Hindlimb muscle (tissue), 1 donor: Measurements from ENCODE around the gene AXL. TPM values are rescaled to one million over a fixed set of nuclear protein-coding genes. Genes with fewer than 3 reads are reported as not detected.
"Not testable (repeated sequence)": the region's sequence is repeated elsewhere in the genome, so short reads cannot be mapped to it uniquely, and the experiment has no call there.

Source experiments
- DNase-seq: peaks from one replicate; pipeline ENCODE4 v3.0.0-alpha.2; 2013
- polyA plus RNA-seq: library from polyadenylated mRNA; unstranded; fragments of 120-200 nt; gene quantifications from one replicate; pipeline ENCODE4 v1.2.1, GENCODE V29; 2013; ENCODE audit not compliant: insufficient read length

The AXL gene
- polyA plus RNA-seq, 1 donor: 27.2 TPM

DNA sequence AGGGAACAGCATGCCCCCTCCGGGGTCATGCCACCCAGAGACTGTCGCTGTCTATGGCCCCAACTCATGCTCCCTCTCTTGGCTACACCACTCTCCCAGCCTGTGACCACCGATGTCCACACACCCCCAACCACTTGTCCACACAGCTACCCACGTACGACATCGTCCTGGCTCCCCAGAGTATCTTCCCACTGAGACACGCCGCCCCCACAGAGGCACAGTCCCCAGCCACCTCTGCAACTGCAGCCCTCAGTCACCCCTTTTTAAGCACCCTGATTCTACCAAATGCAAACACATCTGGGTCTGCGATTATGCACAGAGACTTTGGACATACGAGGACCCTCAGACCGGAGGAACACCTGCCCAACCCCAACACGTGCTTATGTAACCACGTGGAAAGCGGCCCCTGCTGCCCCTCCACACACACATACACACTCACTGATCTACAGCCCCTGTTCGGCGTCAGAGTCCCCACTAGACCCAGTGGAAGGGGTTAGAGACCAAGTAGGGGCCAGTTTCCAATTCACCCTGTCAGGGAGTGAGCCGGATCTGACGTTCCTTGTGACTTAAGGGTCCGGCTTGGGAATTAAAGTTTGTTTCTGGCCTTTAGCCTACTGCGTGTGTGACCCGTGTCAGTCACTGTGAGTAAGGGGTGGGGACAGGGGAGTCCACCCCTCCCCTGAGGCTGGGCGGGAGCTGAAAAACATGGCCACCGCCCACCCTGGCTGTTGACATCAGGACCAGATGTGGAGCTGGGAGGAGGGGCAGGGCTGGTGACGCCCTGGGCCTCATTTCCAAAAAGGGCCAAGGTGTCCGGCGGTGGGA, 11.9 kb upstream of the AXL start:
- DNase-seq: peak; percentile 78

DNA sequence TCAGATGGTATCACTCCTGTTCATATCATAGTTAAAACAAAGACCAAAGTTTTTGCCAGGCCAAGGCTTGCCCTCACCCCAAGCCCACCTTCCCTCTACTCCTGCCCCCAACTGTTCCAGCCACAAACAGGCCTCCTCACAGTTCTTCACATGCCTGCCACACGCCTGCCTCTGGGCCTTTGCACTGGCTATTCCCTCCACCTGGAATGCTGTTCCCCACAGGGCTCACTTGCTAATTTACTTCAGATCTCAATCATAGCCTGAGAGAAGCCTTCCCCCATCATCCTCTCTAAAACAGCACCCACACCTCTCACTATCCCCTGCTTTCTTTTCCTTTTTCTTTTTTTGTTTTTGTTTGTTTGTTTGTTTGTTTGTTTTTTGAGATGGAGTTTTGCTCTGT, 4.9 kb upstream of the AXL start:
- no peak for DNase-seq

DNA sequence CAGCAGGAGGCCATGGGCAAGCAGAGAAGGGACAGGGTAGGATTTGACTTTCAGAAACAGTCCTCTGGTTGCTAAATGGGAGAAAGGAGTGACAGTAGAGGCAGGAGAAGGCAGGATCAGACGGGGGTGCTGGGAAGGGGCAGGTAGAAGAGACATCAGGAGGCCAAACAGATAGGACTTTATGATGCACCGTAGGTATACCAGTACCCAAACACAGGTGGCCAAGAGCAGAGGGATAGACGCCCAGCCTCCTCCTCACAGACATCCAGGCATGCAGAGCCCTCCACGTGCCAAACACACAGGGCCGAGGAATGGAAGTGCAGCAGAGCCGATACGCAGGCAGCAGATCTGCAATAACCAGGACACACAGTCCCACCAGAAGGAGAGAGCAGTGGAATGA, 1.3 kb upstream of the AXL start:
- no peak for DNase-seq

DNA sequence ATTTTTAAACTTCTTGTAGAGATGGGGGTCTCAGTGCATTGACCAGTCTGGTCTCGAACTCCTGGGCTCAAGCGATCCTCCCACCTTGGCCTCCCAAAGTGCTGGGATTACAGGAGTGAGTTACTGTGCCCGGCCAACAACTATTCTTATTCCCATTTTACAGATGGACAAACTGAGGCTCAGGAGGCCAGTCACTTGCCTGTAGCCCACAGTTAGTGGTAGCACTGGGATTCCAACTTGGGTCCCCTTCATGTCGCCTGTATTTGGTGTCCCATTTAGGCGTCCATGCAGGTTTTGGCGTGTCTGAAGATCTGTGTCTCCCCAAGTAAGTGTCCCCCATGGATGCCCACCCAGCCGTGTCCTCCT, 791 bp upstream of the AXL start:
- DNase-seq: no peak

DNA sequence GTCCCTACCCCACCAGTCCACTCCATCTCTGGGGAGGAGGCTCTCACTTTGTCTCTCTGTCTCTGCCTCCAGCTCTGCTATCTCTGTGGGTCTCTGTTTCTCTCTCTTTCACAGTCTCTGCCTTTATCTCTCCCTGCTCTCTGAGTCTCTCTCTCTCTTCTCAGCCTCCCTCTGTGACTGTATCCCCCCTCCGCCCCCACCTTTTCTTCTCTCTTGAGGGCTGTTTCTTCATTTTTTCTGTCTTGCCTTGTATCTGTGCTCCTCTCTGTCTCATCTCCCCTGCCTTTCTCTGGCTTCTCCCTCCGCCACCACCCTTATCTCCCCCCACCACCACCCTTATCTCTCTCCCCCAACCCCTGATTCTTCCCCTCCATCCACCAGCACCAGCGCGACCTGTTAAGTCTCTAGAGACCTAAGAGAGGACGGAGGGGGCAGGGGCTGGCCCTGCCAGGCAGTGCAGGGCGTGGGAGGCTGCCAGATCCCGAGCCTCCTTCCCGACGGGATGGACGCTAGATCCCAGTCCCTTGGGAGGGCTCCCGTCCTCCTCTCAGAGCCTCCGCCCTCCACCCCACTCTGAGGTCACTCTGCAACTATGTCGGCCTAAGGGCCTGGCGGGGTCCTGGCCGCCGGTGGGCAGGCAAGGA, 1.0 kb downstream of the AXL start:
- DNase-seq: no peak

DNA sequence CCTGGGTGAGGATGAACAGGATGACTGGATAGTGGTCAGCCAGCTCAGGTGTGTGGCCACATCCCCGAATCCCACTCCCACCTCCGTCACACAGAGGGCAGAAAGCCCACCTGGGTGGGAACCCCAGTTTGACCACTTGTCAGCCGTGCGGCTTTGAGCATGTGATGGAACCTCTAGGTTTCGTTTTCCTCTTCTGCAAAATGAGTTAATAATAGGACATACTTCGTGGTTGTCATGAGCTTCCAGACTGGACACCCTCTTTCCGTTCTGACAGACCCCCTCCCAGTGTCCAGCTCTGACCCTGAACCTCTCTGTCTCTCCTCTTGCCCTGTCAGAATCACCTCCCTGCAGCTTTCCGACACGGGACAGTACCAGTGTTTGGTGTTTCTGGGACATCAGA, 1.8 kb downstream of the AXL start:
- DNase-seq: no peak

DNA sequence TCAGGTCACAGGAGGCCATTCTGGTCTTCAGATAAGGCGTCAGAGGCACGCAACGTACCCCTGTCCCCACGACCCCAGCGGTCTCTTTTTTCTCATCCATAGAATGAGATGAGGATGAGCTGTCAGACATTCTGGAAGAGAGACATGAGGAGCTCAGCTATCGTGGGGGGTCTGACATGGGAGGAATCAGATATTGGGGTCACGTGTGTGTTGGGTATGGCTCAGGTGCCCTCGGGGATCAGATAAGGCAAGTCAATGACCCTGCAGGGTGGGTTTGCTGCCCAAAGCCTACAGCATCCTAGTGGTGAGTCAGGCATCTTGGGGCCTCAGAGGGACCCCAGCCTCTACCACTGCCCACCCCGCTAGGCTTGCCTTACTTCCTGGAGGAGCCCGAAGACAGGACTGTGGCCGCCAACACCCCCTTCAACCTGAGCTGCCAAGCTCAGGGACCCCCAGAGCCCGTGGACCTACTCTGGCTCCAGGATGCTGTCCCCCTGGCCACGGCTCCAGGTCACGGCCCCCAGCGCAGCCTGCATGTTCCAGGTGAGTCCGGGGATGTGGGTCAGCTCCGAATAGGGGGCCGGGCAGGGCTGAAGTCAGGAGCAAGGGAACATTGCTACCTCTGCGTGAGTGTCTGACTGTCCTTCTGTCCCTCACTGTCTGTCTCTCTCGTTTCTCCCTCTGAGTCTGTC, 2.6 kb downstream of the AXL start:
- no peak for DNase-seq

DNA sequence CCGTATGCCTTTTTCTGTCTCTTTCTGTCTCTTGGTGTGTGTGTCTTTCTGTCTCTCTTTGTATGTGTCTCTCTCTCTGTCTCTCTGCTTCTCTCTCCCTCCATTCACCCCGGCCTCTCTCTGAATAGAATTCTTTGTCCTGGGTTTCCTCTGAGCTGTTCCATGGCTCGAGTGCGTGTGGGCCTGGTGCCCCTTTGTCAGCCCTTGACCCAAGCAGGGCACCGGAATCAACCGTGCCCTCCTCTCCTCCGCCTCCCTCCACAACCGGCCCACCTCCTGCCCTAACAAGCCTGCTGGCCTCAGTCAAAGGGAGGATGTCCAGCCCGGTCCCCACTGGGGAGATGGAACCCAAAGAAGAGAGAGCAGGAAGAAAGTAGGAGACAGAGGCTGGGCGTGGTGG, 3.2 kb downstream of the AXL start:
- no peak for DNase-seq

DNA sequence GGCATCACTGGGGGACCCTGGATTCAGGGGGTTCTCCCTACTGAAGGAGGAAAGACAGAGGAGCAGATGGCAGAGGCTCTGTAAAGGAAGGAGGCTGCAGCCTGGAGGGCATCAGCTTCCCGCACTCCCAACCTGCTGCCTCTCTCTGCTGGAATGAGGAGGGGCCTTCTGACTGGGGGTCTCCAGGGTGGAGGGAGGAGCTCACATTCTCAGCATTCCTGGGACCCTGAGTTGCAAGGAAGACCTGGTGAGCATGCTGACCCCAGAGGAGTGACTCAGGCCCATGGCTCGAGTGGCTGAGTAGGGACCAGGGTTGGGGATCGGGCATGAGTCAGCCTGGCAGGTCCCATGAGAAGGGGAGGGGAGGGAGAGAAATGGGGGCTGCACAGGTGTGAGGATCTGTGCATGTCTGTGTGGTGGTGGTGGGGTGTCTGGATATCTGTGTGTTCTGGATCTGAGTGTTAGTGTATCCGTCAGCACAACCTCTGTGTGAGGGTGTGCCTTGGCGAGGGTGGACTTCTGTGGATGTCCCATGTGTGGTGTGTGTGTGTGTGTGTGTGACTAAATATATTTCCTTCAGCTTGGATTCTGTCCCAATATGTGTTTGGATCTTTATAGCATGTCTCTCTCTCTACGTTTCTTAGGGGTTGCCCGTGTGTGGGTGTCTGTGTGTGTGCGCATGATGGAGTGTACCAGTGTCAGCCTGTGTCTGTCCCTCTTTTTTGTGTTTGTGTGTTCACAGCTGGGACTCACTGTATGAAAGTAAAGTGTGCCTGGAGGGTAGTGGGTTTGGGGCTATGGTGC, 4.6 kb downstream of the AXL start:
- no peak for DNase-seq

DNA sequence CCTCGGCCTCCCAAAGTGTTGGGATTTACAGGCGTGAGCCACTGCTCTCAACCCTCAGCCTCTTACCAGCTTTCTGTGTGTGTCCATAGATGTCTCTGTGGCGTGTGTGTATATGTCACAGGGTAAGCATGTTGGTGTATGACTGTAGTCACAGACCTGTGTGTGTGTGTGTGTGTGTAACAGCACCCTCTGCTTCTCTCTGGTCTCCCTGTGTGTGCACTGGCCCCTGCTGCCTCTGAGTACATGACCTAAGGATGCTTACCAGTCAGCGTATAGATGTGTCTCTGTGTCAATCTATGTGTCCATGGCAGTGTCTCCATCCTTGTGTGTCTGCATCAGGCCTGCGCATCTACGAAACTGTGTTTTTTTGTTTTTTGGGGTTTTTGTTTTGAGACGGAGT, 5.6 kb downstream of the AXL start:
- DNase-seq: no peak

DNA sequence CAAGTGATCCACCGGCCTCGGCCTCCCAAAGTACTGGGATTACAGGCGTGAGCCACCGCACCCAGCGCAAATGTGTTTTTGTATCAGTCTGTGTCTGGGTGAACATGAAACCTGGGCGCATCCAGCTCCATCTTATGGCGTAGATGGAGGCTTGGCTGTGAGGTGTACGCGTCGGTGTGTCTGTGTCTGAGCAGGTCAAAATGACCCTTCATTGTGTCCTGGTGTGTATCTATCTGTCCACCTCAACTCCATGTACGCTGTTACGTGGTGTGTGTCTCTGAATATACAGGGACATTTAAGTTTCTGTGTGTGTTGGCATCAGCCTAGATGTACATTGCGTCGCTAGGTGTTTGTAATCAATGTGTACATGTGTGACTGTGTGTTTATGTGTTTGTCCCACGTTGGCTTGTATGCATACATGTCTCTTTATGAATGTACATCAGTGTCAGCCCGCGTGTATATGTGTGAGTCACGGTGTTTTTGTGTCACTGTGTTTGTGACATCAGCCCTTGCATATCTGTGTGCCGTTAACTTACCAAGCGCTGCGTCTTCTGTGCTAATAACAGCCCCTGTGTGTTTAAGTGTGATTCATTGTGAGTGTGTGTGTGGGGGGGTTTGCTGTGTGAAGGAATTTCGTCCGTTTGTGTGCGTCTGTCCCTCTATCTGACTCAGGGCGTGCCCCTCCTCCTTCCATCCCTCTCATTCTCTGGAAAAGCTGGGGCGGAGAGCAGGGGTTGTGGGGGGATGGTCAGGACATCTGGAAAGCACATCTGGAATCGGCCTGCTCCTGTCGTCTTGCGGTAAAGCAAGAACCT, 6.4 kb downstream of the AXL start:
- DNase-seq: peak; percentile 86

DNA sequence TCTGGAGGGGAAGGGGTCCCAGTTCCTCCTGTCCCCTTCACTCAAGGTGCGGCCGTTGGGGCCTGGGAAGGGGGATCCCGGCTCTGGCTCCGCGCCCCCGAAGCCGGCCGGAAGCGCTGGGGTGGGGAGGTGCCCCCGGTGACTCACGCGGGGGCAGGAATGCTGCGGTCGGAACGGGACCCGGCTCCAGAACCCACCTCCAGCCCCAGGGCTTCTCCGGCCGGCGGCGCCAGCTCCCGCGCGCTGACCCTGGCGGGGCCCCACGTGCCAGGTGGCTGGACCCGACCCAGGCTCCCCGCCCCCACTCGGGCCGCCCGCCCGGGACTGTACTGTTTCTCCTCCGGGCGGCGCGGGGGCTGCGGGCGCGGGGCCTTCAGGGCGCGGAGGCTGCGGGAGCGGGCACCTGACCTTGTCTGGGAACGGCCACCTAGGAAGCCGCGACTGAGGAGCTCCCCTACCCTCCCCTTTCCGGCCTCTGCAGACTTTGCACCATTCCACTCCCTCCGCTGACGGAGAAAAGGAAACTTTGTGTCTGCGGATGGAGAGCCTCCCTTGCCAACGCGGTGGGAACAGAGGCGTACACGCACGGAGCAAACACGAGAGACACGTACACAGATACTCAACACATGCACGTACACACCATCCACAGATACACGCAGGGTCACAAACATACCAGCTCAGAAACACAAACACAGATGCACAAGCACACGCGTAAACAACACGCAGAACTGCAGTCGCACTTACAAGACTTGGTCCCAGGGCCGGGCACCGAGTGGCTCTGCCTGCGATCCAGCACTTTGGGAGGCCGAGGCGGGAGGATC, 7.2 kb downstream of the AXL start:
- DNase-seq: no peak

DNA sequence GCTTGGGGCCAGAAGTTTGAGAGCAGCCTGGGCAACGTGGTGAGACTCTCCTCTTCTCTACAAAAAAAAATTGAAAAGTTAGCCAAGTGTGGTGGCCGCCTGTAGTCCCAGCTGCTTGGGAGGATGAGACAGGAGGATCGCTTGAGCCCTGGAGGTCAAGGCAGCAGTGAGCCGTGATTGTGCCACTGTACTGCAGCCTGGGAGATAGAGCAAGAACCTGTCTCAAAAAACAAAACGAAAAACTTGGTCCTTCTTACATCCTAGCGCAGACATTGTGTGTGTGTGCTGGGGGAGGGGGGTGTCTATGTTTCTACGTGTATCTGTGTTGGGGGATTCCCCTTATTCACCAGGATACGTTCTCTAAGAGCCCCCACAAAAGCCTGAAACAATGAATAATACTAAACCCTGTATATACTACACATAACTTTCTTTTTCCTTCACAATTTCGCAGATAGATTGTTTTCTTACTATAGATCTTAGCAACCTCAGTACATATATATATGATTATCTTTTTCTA, 7.9 kb downstream of the AXL start:
- no peak for DNase-seq

DNA sequence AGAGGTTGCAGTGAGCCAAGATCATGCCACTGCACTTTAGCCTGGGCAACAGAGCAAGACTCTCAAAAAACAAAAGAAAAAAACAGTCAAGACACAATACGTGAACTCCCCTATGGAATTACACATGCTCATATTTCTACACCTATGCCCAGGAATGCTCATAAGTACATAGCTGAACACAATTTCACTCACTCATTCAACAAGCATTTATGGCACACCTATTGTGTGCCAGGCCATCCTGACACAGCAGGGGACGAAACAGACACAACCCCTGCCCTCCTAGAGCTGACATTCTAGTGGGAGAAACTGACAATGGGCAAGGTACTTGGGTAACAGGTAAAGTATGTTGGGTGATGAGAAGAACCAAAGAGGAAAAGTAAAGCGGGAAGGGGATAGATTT, 9.5 kb downstream of the AXL start:
- no peak for DNase-seq

DNA sequence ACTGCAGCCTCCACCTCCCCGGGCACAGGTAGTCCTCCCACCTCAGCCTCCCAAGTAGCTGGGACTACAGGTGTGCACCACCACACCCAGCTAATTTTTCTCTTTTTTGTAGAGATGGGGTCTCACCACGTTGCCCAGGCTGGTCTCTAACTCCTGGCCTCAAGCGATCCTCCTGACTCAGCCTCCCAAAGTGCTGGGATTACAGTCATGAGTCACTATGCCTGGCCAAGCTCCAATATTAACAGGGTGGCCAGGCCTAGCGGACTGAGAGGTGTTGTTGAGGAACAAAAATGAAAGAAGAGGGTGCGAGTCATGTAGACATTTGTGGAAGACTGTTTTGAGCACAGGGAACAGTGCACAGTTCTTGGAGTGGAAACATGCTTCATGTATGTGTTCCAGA, 10.3 kb downstream of the AXL start:
- not testable (repeated sequence) for DNase-seq

DNA sequence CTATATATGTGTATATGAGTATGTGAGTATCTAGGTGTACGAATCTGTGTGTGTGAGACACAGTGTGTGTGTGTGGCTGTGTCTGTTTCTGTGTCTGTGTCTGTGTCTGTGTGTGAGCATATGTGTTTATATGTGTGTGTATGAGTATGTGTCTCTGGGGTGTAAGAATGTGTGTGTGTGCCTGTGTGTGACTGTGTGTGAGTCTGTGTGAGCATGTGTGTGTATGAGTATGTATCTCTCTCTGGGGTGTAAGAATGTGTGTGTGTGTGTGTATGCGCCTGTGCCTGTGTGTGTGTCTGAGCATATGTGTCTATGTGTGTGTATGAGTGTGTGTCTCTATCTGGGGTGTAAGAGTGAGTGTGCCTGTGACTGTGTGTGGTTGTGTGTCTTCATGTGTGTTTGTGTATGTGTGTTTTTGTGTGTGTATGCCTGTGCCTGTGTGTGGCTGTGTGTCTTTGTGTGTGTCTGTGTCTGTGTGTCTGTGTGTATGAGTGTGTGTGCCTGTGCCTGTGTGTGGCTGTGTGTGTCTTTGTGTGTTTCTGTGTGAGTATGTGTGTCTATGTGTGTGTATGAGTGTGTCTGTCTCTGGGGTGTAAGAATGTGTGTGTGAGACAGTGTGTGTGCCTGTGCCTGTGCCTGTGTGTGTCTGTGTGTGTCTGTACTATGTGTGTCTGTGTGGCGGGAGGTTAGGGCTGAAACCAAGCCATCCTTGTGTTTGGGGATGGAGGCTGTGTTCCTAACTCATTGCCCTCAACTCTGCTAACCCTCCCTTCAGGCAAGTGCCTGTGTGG, 11.2 kb downstream of the AXL start:
- no peak for DNase-seq

DNA sequence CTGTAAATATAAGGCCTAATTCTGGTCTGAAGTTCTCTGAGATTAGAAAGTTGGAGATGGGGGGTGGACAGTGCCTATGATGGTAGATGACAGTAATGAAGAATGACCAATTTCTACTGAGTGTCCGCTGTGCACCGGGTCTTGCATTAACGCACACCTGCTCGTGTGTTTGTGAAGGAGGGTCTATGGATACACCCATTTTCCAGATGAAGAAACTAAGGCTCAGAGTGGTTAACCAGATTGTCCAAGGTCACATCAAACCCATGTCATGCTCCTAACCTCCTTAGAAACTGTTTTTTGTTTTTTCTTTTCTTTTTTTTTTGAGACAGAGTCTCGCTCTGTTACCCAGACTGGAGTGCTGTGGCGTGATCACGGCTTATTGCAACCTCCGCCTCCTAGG, 13.7 kb downstream of the AXL start:
- DNase-seq: no peak

DNA sequence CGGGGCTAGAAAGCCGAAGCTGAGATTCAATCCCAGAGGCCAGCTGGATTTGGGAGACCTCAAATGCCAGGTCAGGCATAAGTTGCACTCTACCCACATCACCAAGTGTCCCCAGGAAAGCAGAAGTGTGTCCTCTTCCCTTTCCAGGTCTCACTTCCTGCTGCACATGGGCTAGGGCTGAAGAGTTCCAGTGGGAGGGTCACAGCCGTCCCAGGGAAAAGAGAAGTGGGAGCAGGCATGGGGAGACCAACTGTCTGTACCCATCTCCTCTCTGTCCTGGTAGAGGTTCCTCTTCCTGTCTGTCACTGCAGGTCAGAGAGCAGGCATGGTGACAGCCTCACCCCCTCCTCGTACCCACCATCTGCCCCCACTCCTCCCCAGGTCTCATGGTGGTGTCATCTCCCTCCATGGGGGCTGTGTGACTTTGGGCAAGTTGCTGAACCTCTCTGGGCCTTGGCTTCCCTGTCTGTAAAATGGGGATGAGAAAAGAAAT, 14.8 kb downstream of the AXL start:
- DNase-seq: no peak

DNA sequence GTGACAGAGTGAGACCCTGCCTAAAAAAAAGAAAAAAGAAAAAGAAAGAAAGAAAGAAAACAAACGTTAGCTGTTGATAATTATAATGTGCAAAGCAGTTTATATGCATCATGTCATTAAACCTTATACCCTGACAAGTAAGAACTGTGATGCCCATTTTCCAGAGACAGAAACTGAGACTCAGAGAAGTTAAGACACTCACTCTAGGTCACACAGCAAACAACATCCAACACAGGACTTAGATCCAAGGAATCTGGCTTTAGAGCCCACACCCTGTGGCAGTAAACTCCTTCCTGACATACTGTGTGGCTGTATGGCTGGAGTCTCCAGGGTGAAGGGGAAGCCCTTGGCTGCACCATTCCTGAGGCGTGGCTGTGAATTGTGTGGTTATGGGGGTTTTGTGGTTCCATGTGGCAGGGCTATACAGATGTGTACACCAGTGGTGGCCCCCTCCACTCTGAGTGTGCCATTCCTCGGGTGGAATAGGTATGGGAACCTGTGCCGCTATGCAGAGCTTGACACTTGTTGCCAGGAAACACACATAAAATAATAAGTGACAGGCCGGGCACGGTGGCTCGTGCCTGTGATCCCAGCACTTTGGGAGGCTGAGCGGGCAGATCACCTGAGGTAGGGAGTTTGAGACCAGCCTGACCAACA, 15.6 kb downstream of the AXL start:
- no peak for DNase-seq
